ENCODE data around the gene TRIB2. TPM values are rescaled to one million over a fixed set of nuclear protein-coding genes. Genes with fewer than 3 reads are reported as not detected.

Gene TRIB2
- total and polyA plus RNA-seq, 2 of the 13 experiments (the other 11 are each of a cell fraction or from before 2014, with no cell fraction given) = 1.1 to 2.3 TPM

DNA sequence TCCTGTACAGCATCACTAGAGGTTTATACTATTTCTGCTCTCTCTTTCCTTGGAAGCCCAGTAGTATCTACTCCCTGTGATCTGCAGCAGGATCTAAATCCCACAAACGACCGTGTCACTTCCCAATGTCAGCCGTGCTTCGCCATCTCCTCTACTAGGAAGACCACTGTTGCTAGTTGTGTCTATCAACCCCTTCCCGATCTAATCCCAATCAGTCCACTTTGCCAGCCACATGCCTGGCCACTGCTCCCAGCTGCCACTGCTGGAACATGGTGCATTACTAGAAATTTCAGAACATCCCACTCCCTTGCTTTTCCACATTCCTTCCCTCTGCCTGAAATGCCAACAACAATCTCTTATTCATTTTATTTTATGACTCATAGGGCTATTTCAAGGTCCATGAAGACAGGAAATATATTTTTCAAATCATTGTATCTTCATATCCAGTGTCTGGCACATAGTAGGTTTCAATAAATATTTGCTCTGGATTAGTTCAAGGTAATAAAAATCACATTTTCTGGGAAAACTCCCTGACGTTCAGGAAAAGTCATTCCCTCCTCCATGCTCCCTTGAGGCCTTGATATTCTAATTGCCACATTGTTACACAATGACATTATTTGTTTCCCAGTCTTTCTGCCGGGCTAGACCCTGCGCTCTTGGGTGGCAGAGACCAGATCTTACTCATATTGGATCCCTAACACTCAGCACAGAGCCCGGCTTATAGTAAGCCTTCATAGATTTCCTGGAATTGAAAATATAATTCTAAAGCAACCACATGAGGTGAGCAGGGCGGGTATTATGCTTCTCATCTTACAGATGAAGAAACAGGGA is 2.1 kb upstream of the TRIB2 start:
- Histone ChIP-seq H3K9me3 (ENCODE audit: low read length) (no peaks in the 10 kb centered on the region), H3K9ac (ENCODE audit: insufficient read depth, low read depth, low read length) (no peak overlapping the region), H3K27me3 (ENCODE audit: control insufficient read depth in 1 of 2, insufficient read depth in 2 of 2, low read length in 2 of 2) (peaks cover 6 to 42% of the 10 kb centered on the region in 2 experiments), H3K27ac (ENCODE audit: extremely low read length, insufficient read depth, low read length) (no peak overlapping the region), H3K36me3 (replicated peaks in 1 of 2; ENCODE audit: control insufficient read depth in 1 of 2, insufficient read depth in 2 of 2, low read length in 2 of 2) (no peaks in the 10 kb centered on the region), H4K20me1 (ENCODE audit: insufficient read depth, low read length) (no peaks in the 10 kb centered on the region), H3K4me2 (ENCODE audit: low read depth, low read length) (no peak overlapping the region), H3K4me3 (replicated peaks in 1 of 3; ENCODE audit: insufficient read depth in 1 of 3, low read depth in 2 of 3, low read length in 3 of 3) (no peak overlapping the region), H2AFZ (ENCODE audit: low read length) (no peak overlapping the region), H3K4me1 (ENCODE audit: insufficient read depth, low read length) (peaks cover 25% of the 10 kb centered on the region), H3K79me2 (ENCODE audit: insufficient read depth, low read length) (no peaks in the 10 kb centered on the region)
- POLR2A ChIA-PET = no interaction called here
- in situ Hi-C loops (cut with HindIII; ENCODE audit: extremely low pct_ligation_motif_present, low pct_unique_long_range_greater_than_20kb) = loop anchor here (5.0 kb wide), 1 partner anchor 882 kb away; no protein-coding TSS in a partner anchor
- FAIRE-seq (no peak), DNase-seq (ENCODE audit: low spot score) (no peak), ATAC-seq (no peak)
- CTCF ChIA-PET (ENCODE audit: low intra/inter-chr PET ratio, low total read pairs) = no interaction called here
- WGBS (ENCODE audit: low lambda C conversion rate) = 61% methylated on average over 10 of the region's 10 CpGs
- intact Hi-C loops (cut with micrococcal nuclease; ENCODE audit: unreplicated experiment) = loop anchor here (5.0 kb wide), 1 partner anchor 293 kb away; no protein-coding TSS in a partner anchor
- TF ChIP-seq ZNF207 (IDR thresholded peaks at IDR 0.05; ENCODE audit: borderline replicate concordance) (no peak), SCMH1 (CRISPR knock-in tag; IDR thresholded peaks at IDR 0.05; ENCODE audit: borderline replicate concordance) (no peak), SMYD3 (CRISPR knock-in tag; IDR thresholded peaks at IDR 0.05) (no peak), ATAD3A (CRISPR knock-in tag; IDR thresholded peaks at IDR 0.05) (no peak), NFRKB (IDR thresholded peaks at IDR 0.05) (no peak), SMAD9 (CRISPR knock-in tag; IDR thresholded peaks at IDR 0.05) (no peak), ZNF891 (CRISPR knock-in tag; IDR thresholded peaks at IDR 0.05) (no peak)
- TF ChIP-seq, protein P1, sequence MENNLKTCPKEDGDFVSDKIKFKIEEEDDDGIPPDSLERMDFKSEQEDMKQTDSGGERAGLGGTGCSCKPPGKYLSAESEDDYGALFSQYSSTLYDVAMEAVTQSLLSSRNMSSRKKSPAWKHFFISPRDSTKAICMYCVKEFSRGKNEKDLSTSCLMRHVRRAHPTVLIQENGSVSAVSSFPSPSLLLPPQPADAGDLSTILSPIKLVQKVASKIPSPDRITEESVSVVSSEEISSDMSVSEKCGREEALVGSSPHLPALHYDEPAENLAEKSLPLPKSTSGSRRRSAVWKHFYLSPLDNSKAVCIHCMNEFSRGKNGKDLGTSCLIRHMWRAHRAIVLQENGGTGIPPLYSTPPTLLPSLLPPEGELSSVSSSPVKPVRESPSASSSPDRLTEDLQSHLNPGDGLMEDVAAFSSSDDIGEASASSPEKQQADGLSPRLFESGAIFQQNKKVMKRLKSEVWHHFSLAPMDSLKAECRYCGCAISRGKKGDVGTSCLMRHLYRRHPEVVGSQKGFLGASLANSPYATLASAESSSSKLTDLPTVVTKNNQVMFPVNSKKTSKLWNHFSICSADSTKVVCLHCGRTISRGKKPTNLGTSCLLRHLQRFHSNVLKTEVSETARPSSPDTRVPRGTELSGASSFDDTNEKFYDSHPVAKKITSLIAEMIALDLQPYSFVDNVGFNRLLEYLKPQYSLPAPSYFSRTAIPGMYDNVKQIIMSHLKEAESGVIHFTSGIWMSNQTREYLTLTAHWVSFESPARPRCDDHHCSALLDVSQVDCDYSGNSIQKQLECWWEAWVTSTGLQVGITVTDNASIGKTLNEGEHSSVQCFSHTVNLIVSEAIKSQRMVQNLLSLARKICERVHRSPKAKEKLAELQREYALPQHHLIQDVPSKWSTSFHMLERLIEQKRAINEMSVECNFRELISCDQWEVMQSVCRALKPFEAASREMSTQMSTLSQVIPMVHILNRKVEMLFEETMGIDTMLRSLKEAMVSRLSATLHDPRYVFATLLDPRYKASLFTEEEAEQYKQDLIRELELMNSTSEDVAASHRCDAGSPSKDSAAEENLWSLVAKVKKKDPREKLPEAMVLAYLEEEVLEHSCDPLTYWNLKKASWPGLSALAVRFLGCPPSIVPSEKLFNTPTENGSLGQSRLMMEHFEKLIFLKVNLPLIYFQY (CRISPR knock-in tag; IDR thresholded peaks at IDR 0.05; ENCODE audit: borderline replicate concordance) = no peak
- TF ChIP-seq, protein P2, sequence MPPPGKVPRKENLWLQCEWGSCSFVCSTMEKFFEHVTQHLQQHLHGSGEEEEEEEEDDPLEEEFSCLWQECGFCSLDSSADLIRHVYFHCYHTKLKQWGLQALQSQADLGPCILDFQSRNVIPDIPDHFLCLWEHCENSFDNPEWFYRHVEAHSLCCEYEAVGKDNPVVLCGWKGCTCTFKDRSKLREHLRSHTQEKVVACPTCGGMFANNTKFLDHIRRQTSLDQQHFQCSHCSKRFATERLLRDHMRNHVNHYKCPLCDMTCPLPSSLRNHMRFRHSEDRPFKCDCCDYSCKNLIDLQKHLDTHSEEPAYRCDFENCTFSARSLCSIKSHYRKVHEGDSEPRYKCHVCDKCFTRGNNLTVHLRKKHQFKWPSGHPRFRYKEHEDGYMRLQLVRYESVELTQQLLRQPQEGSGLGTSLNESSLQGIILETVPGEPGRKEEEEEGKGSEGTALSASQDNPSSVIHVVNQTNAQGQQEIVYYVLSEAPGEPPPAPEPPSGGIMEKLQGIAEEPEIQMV (CRISPR knock-in tag; IDR thresholded peaks at IDR 0.05; ENCODE audit: low read depth) = no peak
- TF ChIP-seq, protein P3, sequence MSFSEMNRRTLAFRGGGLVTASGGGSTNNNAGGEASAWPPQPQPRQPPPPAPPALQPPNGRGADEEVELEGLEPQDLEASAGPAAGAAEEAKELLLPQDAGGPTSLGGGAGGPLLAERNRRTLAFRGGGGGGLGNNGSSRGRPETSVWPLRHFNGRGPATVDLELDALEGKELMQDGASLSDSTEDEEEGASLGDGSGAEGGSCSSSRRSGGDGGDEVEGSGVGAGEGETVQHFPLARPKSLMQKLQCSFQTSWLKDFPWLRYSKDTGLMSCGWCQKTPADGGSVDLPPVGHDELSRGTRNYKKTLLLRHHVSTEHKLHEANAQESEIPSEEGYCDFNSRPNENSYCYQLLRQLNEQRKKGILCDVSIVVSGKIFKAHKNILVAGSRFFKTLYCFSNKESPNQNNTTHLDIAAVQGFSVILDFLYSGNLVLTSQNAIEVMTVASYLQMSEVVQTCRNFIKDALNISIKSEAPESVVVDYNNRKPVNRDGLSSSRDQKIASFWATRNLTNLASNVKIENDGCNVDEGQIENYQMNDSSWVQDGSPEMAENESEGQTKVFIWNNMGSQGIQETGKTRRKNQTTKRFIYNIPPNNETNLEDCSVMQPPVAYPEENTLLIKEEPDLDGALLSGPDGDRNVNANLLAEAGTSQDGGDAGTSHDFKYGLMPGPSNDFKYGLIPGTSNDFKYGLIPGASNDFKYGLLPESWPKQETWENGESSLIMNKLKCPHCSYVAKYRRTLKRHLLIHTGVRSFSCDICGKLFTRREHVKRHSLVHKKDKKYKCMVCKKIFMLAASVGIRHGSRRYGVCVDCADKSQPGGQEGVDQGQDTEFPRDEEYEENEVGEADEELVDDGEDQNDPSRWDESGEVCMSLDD (CRISPR knock-in tag; IDR thresholded peaks at IDR 0.05; ENCODE audit: borderline replicate concordance) = no peak
- TF ChIP-seq, protein P4, sequence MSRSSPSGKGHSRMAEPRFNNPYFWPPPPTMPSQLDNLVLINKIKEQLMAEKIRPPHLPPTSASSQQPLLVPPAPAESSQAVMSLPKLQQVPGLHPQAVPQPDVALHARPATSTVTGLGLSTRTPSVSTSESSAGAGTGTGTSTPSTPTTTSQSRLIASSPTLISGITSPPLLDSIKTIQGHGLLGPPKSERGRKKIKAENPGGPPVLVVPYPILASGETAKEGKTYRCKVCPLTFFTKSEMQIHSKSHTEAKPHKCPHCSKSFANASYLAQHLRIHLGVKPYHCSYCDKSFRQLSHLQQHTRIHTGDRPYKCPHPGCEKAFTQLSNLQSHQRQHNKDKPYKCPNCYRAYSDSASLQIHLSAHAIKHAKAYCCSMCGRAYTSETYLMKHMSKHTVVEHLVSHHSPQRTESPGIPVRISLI (CRISPR knock-in tag; IDR thresholded peaks at IDR 0.05; ENCODE audit: borderline replicate concordance) = no peak
- BruUV-seq (replicated peaks) = no TSS peak
